WTC11 (cell line): ENCODE data around the gene UPK3A.

Source experiments
- ATF1 ChIP-seq: sonication (generic); formaldehyde crosslinking; IDR thresholded peaks from 2 replicates; pipeline ENCODE4 v1.8.1; 2023; ENCODE audit warnings: mild to moderate bottlenecking, moderate library complexity, missing genetic modification reagents
- CTCF ChIP-seq: fragments of 200-600 bp; IDR thresholded peaks from 2 replicates; pipeline ENCODE4 v1.8.0; 2022; ENCODE audit warnings: antibody characterized with exemption
- JAZF1 ChIP-seq: fragments of 250-450 bp; sonication (Bioruptor Pico); IDR thresholded peaks from 2 replicates; pipeline ENCODE4 v1.9.0; 2021; ENCODE audit warnings: moderate library complexity, mild to moderate bottlenecking, inconsistent platforms
- NFE2L1 ChIP-seq: sonication (generic); formaldehyde crosslinking; IDR thresholded peaks from 2 replicates; pipeline ENCODE4 v1.8.1; 2023; ENCODE audit warnings: missing genetic modification reagents
- SP1 ChIP-seq: sonication (generic); formaldehyde crosslinking; conservative IDR thresholded peaks from 2 replicates; pipeline ENCODE4 v1.8.1; 2022; ENCODE audit warnings: missing genetic modification reagents

DNA sequence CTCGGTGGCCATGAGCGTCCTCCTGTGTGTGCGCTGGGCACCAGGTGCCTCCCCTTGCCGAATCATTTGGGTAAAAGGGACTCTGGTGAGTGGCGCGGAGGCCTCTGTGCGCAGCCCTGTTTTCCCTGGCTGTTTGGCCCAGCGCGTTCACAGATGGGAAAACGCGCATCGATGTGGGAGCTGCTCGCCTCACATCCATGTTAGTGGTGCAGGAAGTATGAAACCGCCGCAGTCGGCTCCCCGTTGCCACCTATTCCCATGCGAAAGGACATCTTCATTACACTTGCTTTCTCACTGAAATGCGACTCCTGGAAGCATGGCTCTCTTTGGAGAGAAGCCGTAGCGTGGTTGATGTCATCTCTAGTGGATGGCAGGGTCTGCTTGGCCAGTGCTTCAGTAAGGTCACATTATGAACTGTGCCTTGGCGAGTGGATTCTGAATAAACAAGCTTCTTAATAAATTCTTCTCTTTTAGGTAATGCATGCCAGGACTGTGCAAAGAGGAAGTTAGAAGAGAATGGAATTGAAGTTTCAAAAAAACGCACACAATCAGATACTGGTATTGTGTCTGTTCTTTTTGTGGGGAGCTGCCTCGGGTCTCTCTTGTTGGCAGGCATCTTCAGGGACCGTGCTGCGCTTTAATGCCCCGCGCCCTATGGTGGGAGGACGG is 51.2 kb downstream of the UPK3A start:
- TF ChIP-seq CTCF = no peak
- TF ChIP-seq NFE2L1 (CRISPR knock-in tag) = no peak
- no peak for TF ChIP-seq SP1 (CRISPR knock-in tag)
- TF ChIP-seq JAZF1 (CRISPR knock-in tag) = no peak
- no peak for TF ChIP-seq ATF1 (CRISPR knock-in tag)
